Measurements from ENCODE around the gene EML5.

EML5 gene

GRCh38 chr14:88802596-88802995, 9.8 kb upstream of the EML5 start:
- DNase-seq (ENCODE audit: low spot score), result no peak

GRCh38 chr14:88799522-88799921, 6.8 kb upstream of the EML5 start:
- DNase-seq (ENCODE audit: low spot score), result no peak

- DNase-seq (ENCODE audit: low spot score), result no peak
These were observed 5.4 kb upstream of the EML5 start for GRCh38 chr14:88798156-88798555.

- no peak for DNase-seq (ENCODE audit: low spot score)
These were observed 489 bp upstream of the EML5 start for GRCh38 chr14:88793259-88793625.

- DNase-seq (ENCODE audit: low spot score), result peak; percentile 9
These were observed 902 bp downstream of the EML5 start for GRCh38 chr14:88791629-88792472.

- DNase-seq (ENCODE audit: low spot score), result no peak
These were observed 1.5 kb downstream of the EML5 start for GRCh38 chr14:88791252-88791621.

- no peak for DNase-seq (ENCODE audit: low spot score)
These were observed 2.1 kb downstream of the EML5 start for GRCh38 chr14:88790501-88791251.

GRCh38 chr14:88789573-88789972, 3.2 kb downstream of the EML5 start:
- peak; percentile 53 for DNase-seq (ENCODE audit: low spot score)

GRCh38 chr14:88786715-88787114, 6.0 kb downstream of the EML5 start:
- no peak for DNase-seq (ENCODE audit: low spot score)

- DNase-seq (ENCODE audit: low spot score), result no peak
These were observed 6.8 kb downstream of the EML5 start for GRCh38 chr14:88785911-88786310.

- peak; percentile 2 for DNase-seq (ENCODE audit: low spot score)
These were observed 17.2 kb downstream of the EML5 start for GRCh38 chr14:88775532-88775931.

- no peak for DNase-seq (ENCODE audit: low spot score)
These were observed 22.0 kb downstream of the EML5 start for GRCh38 chr14:88770736-88771135.

GRCh38 chr14:88765130-88765529, 27.6 kb downstream of the EML5 start:
- DNase-seq (ENCODE audit: low spot score), result peak; percentile 81

- DNase-seq (ENCODE audit: low spot score), result peak; percentile 59
These were observed 38.9 kb downstream of the EML5 start for GRCh38 chr14:88753873-88754272.

GRCh38 chr14:88750945-88751344, 41.8 kb downstream of the EML5 start:
- no peak for DNase-seq (ENCODE audit: low spot score)

GRCh38 chr14:88750413-88750812, 42.3 kb downstream of the EML5 start:
- no peak for DNase-seq (ENCODE audit: low spot score)

- DNase-seq (ENCODE audit: low spot score), result peak; percentile 3
These were observed 43.6 kb downstream of the EML5 start for GRCh38 chr14:88749139-88749538.

- DNase-seq (ENCODE audit: low spot score), result peak; percentile 42
These were observed 44.5 kb downstream of the EML5 start for GRCh38 chr14:88748288-88748687.

GRCh38 chr14:88746052-88746451, 46.7 kb downstream of the EML5 start:
- DNase-seq (ENCODE audit: low spot score), result no peak

- DNase-seq (ENCODE audit: low spot score), result no peak
These were observed 55.5 kb downstream of the EML5 start for GRCh38 chr14:88737245-88737644.

- DNase-seq (ENCODE audit: low spot score), result no peak
These were observed 59.6 kb downstream of the EML5 start for GRCh38 chr14:88733121-88733520.

GRCh38 chr14:88729159-88729558, 63.6 kb downstream of the EML5 start:
- no peak for DNase-seq (ENCODE audit: low spot score)

GRCh38 chr14:88727057-88727456, 65.7 kb downstream of the EML5 start:
- no peak for DNase-seq (ENCODE audit: low spot score)

GRCh38 chr14:88710709-88711108, 82.0 kb downstream of the EML5 start:
- no peak for DNase-seq (ENCODE audit: low spot score)
